ENCODE results near the gene ANKRD33B. TPM values are rescaled to one million over a fixed set of nuclear protein-coding genes. Genes with fewer than 3 reads are reported as not detected.

ANKRD33B gene
- total and polyA plus RNA-seq, 2 experiments from 2014 or later: 2.9 to 15.4 TPM

DNA sequence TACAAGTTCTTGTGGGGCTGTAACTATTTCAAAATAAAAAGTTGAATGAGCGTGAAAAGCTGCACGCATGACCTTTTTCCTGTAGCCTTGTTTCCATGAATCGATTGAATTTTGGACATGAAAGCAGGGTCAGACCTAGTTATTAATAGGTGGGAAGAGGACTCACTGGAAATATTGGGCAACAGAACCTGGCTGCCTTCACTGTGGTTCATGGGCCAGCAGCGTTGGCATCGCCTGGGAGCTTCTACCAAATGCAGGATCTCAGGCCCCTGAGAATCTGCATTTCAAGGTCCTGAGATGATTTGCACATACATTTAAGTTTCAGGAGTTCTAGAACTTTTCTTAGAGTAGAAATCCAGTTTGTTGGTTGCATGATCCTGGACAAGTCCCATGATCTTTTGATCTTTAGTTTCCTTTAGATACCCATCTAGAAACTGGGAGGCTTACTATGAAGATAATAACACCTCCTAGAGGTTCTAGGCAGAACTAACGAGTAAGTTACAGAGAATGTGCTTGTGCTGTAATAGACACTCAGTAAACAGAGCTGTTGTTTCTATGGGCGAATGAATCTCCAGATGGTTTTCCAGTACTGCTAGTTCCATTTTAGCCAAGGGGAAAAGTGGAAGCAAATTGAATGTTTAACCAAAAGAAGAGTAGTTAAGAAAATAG lies 12.4 kb downstream of the ANKRD33B start:
- Histone ChIP-seq H3K27me3 (ENCODE audit: insufficient read depth) (no peaks in the 10 kb centered on the region), H3K79me2 (replicated peaks; ENCODE audit: insufficient read depth) (no peaks in the 10 kb centered on the region), H3F3A (replicated peaks; ENCODE audit: low read depth) (no peaks in the 10 kb centered on the region), H3K4me3 (no peak overlapping the region), H3K4me2 (no peak overlapping the region), H3K9me2 (ENCODE audit: insufficient read depth) (no peaks in the 10 kb centered on the region), H3K36me3 (ENCODE audit: insufficient read depth) (no peaks in the 10 kb centered on the region), H2AFZ (no peak overlapping the region), H4K20me1 (replicated peaks; ENCODE audit: insufficient read depth) (no peaks in the 10 kb centered on the region), H3K4me1 (ENCODE audit: insufficient read depth) (peaks cover 8% of the 10 kb centered on the region; the same call in 1 of the 2 replicates), H3K27ac (ENCODE audit: low read depth) (no peak overlapping the region)
- Mint-ChIP-seq H3K9me3 (no peaks in the 10 kb centered on the region; the same call in 2 of the 3 replicates), H3K4me3 (no peak overlapping the region), H3K27ac (no peak overlapping the region), H3K27me3 (ENCODE audit: insufficient read depth, low read depth, poor library complexity) (peaks cover 6% of the 10 kb centered on the region), H3K36me3 (ENCODE audit: low read depth) (no peaks in the 10 kb centered on the region), H3K4me1 (peaks cover 8% of the 10 kb centered on the region)
- DNase-seq (ENCODE audit: low spot score) (no peak), ATAC-seq (peak; percentile 41; the same call in 2 of the 3 replicates)
- TF ChIP-seq, protein P1, sequence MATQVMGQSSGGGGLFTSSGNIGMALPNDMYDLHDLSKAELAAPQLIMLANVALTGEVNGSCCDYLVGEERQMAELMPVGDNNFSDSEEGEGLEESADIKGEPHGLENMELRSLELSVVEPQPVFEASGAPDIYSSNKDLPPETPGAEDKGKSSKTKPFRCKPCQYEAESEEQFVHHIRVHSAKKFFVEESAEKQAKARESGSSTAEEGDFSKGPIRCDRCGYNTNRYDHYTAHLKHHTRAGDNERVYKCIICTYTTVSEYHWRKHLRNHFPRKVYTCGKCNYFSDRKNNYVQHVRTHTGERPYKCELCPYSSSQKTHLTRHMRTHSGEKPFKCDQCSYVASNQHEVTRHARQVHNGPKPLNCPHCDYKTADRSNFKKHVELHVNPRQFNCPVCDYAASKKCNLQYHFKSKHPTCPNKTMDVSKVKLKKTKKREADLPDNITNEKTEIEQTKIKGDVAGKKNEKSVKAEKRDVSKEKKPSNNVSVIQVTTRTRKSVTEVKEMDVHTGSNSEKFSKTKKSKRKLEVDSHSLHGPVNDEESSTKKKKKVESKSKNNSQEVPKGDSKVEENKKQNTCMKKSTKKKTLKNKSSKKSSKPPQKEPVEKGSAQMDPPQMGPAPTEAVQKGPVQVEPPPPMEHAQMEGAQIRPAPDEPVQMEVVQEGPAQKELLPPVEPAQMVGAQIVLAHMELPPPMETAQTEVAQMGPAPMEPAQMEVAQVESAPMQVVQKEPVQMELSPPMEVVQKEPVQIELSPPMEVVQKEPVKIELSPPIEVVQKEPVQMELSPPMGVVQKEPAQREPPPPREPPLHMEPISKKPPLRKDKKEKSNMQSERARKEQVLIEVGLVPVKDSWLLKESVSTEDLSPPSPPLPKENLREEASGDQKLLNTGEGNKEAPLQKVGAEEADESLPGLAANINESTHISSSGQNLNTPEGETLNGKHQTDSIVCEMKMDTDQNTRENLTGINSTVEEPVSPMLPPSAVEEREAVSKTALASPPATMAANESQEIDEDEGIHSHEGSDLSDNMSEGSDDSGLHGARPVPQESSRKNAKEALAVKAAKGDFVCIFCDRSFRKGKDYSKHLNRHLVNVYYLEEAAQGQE (IDR thresholded peaks at IDR 0.05; ENCODE audit: unreplicated experiment): no peak
- TF ChIP-seq, protein P2, sequence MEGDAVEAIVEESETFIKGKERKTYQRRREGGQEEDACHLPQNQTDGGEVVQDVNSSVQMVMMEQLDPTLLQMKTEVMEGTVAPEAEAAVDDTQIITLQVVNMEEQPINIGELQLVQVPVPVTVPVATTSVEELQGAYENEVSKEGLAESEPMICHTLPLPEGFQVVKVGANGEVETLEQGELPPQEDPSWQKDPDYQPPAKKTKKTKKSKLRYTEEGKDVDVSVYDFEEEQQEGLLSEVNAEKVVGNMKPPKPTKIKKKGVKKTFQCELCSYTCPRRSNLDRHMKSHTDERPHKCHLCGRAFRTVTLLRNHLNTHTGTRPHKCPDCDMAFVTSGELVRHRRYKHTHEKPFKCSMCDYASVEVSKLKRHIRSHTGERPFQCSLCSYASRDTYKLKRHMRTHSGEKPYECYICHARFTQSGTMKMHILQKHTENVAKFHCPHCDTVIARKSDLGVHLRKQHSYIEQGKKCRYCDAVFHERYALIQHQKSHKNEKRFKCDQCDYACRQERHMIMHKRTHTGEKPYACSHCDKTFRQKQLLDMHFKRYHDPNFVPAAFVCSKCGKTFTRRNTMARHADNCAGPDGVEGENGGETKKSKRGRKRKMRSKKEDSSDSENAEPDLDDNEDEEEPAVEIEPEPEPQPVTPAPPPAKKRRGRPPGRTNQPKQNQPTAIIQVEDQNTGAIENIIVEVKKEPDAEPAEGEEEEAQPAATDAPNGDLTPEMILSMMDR (conservative IDR thresholded peaks at IDR 0.05; ENCODE audit: low read depth in 2 of 2): peak in 1 of 2 experiments; percentile 39; a peak in 2 of 4 replicates

DNA sequence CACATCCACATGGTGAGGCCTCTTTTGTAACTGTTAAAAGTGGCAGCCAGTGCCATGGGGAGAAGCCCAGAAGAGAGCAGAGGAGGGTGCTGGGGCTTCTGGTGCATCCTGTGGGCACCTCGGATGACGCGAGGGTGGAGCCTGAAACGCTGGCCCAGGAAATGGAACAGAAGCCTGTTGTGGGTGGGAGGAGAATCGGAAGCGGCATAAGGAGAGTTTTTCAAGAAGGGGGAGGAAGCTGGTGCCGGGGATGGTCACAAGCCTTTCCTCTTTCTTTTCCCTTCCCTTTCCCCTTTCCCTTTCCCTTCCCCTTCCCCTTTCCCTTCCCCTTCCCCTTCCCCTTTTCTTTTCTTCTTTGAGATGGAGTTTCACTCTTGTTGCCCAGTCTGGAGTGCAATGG lies 12.9 kb downstream of the ANKRD33B start:
- Mint-ChIP-seq H3K9me3 (no peaks in the 10 kb centered on the region; the same call in 2 of the 3 replicates), H3K36me3 (ENCODE audit: low read depth) (no peaks in the 10 kb centered on the region)

More for the DNA sequence above, 12.9 kb downstream of the ANKRD33B start:
- Histone ChIP-seq H3K79me2 (replicated peaks; ENCODE audit: insufficient read depth) (no peaks in the 10 kb centered on the region), H4K20me1 (replicated peaks; ENCODE audit: insufficient read depth) (no peaks in the 10 kb centered on the region), H3K9me2 (ENCODE audit: insufficient read depth) (no peaks in the 10 kb centered on the region), H2AFZ (no peak overlapping the region), H3K36me3 (ENCODE audit: insufficient read depth) (no peaks in the 10 kb centered on the region), H3K27me3 (ENCODE audit: insufficient read depth) (no peaks in the 10 kb centered on the region), H3K4me1 (ENCODE audit: insufficient read depth) (peaks cover 8% of the 10 kb centered on the region; the same call in 1 of the 2 replicates), H3K27ac (ENCODE audit: low read depth) (no peak overlapping the region), H3F3A (replicated peaks; ENCODE audit: low read depth) (no peaks in the 10 kb centered on the region), H3K4me2 (no peak overlapping the region), H3K4me3 (no peak overlapping the region)
- TF ChIP-seq NANOG (IDR thresholded peaks at IDR 0.05; ENCODE audit: borderline replicate concordance): no peak
- no peak for TF ChIP-seq EZH2 (IDR thresholded peaks at IDR 0.05; ENCODE audit: low read depth, unreplicated experiment)
- no peak for TF ChIP-seq EZH2phosphoT487 (IDR thresholded peaks at IDR 0.05; ENCODE audit: unreplicated experiment)
- TF ChIP-seq, protein P1 (IDR thresholded peaks at IDR 0.05; ENCODE audit: unreplicated experiment): no peak
- Mint-ChIP-seq H3K4me3 (no peak overlapping the region), H3K27ac (no peak overlapping the region), H3K27me3 (ENCODE audit: insufficient read depth, low read depth, poor library complexity) (peaks cover 6% of the 10 kb centered on the region), H3K4me1 (peaks cover 8% of the 10 kb centered on the region)
- no peak for ATAC-seq
- DNase-seq (ENCODE audit: low spot score): no peak

All from GM23338 (cell line).